ENCODE measurements around the gene XPNPEP2.

Gene XPNPEP2

GRCh38 chrX:129754056-129755024 is 15.6 kb downstream of the XPNPEP2 start:
- no peak for DNase-seq

- DNase-seq = no peak
Observed at GRCh38 chrX:129755779-129756650, 17.2 kb downstream of the XPNPEP2 start.

DNA sequence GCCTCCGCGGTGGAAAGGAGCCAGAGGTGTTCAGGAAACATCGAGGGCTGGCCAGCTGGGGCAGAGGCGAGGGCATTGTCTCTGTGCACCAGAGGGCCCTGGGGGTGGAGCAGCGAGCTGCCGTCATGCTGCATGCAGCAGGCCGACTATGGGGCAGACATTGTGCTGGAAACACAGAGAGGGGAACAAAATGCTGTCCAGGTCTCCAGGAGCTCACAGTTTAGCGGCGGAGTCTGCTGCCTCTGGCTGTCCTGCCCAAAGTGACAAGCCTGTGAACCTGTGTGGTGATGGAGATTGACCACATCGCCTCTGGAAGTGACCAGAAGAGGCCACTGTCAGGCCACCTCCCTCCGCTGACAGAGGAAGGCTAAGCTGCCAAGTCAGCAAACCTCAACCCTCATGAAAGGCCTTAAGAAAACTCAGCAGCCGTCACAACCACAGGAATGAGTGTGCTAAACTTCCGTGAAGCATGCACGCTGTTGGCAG is 20.8 kb downstream of the XPNPEP2 start:
- DNase-seq = no peak

DNA sequence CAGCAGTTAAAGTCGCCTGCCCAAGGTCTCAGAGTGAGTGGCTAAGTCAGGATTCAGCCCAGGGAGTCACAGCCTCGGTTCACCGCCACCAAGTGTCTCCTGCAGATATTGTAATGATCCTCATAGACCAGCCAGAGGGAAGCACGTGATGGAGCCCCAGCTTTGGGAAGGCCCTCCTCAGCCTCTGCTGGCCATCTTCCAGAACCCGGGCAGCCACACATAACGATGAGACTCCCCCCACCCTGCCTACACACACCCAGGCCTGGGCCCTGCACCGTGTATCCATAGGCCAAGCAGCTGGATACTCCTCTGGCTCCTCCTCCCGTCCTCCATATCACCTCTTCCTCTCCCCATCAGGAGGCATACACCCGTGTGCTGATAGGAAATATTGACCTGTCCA is 21.4 kb downstream of the XPNPEP2 start:
- no peak for DNase-seq

DNA sequence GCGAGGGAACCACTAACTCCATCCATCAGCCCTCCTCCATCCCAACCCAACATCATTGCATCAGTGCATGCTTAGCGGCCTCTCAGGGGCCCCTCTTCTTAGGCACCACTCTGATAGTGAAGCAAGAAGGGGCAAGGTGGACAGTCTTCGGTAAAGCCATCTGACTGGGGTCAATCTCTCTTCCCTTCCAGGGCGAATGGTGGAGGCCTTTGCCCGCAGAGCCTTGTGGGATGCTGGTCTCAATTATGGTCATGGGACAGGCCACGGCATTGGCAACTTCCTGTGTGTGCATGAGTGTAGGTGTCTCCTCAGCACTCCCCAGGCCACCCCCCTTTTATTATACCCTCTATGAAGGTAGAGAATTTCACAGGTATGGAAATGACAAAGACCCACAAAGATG is 22.2 kb downstream of the XPNPEP2 start:
- DNase-seq = no peak

GRCh38 chrX:129761596-129761995 is 22.8 kb downstream of the XPNPEP2 start:
- DNase-seq = no peak

DNA sequence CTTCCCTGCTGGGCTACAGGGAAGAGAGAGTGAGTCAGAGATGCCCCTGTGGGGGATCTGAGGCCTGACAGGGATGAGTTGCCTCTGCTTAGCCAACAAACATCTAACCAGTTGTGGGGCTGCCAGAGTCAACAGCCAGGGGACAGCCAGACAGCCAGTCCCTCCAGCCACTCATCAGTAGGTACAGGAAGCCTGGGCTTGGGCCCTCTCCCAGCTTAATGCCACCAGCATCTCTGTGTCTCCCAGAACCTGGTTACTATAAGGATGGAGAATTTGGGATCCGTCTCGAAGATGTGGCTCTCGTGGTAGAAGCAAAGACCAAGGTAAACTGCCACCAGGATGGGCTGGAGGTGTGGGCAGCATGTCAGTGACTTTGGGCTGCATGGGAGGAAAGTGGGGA is 23.7 kb downstream of the XPNPEP2 start:
- no peak for DNase-seq

DNA sequence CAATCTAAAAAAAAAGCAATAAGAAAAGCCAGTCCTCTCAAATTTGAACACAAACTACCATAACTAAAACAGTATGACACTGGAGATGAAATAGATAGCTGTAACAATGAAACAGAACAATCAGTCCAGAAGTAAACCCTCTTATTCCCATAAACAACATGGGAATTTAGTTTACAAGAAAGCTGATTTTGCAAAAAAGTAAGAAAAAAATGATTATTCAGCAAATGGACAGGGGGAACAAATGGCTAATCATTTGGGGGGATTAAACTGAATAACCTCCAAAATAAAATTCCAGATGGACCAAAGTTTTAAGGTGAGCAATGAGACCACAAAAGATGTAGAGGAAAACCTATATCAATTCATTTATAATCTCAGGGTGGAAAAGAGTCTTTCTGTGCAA is 24.9 kb downstream of the XPNPEP2 start:
- no peak for DNase-seq

- DNase-seq = no peak
Observed at GRCh38 chrX:129768186-129768585, 29.4 kb downstream of the XPNPEP2 start.

DNA sequence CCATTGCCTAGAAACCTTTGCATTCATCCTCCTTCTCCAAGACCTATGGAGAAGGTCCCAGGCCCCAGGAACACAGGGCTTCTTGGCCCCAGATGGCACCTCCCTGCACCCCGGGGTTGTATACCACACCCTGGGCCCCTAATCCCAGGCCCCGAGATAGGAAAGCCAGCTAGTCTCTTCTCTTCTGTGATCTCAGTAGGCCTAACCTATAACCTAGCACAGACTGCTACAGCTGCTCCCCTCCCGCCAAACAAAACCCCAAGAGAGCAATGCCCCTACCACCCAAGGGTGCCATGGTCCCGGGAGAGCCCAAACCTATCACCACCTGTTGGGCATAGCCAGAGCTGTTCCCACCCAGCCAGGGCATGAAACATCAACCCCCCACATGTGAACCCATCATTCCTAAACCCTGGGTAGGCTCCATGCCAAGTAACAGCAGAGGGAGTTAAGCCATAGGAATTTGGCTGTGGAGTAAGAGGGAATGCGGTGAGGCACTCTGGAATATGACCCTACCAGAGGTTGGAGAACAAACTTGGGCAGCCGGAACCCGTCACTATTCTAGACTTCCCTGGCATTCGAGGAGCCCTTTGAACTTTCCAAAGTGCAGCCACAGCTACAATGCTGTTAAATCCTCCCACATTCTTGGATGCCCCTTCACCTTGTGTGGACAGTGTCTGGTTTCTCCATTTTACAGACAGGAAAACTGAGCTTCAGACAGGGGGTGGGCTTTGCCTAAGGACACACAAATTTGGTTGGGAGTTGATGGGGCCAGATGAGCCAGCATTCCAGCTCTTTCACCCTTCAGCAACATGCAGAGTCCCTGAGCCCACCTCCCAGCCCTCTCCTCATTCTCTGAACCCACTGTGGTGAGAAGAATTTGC is 30.0 kb downstream of the XPNPEP2 start:
- DNase-seq = no peak

- no peak for DNase-seq
Observed at GRCh38 chrX:129769467-129770154, 30.8 kb downstream of the XPNPEP2 start.

DNA sequence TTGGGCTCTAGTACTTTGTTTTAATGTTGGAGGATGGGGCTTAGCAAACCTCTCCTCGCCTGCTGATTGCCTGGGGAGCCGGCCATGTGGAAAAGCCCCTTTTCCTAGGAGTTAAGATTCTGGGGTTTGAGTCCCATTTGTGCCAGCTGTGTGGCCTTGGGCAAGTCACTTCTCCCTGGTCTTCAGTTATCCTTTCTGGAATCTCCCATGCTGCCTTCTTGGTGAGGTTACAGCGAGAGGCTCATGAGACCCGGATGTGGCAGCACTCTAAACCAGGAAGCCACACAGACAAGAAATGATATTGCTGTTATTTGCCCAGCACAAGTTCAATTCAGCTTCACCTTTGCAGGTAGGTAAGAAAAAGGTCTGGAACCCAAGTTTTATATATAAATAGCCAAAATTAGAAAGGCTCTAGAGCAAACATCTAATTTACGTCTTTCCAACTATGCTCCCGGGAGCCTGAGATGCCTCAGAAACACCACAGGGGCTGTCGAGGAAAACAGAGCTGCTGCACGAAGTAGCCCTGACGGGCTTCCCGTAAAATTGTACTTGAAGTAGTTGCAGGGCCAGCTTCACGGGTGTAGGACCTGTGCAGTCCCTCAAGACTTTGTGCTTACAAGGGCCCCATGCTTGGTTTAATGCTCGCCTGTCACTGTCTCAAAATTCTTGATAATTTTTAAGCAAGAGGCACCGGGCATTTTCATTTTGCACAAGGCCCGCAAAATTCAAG is 32.7 kb downstream of the XPNPEP2 start:
- no peak for DNase-seq

DNA sequence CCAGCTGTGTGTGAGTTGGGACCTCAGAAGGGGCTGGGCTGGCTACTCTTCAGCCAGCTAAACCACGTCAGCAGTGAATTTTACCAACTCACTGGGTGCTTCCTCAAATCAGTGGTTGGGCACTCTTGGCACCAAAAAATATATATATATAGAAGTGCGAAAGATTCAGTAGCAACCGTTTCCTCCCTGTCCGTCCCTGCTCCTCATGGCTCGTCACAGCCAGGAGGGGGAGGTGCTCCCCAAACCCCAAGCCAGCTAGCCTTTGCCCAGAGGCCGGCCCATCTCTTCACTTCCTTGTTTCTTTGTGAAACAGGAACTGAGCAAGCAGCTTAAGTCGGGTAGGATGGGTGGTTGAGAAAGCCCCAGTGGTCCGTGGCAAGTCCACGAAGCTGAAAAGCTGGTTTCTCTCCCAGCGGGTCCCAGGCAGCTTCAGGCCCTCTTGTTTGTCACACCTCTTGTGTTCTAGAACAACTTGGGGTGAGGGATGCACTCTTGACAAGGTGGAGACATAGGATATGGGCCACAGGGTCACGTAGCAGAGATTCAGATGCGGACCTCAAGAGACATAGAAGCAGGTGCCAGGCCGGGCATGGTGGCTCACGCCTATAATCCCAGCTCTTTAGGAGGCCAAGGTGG is 34.1 kb downstream of the XPNPEP2 start:
- DNase-seq = no peak

GRCh38 chrX:129773649-129774458 is 35.1 kb downstream of the XPNPEP2 start:
- DNase-seq = no peak

DNA sequence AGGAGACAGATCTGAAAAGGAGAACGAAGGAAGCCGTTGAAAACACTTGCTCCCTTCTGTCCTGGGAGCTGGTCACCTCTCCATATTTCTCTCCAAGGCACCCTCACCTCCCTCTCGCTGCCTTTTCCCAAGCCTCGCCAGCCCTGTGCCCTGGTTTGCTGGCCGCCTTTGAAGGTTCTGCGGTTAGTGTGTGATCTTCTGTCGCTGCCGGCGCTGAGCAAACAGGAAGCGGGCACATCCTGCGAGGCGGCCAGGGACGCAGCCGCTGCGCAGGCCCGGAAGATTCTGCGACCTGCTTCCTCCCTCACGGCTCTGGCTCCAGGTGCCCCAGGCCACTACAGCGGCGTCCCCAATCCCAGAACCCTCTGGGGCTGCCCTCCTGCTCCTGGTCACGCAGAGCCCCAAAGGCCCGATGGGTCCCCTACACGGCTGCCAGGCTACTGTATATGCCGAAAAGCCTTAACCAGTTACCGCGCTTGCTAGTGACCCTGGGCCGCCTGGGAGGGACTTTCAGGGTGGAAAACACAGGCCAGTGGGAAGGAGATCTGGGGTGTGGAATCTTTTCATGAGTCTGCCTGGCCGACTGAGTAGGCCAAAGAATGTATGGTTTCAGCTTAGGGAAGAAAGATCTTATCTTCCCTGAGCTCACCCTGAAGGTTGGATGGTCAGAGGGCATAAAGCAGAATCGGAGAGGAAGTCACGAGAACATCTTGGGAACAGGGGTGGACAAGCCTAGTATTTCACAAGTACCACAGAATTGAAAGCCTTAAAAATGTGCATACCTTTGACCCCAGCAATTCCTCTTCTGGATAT is 38.6 kb downstream of the XPNPEP2 start:
- DNase-seq = no peak

DNA sequence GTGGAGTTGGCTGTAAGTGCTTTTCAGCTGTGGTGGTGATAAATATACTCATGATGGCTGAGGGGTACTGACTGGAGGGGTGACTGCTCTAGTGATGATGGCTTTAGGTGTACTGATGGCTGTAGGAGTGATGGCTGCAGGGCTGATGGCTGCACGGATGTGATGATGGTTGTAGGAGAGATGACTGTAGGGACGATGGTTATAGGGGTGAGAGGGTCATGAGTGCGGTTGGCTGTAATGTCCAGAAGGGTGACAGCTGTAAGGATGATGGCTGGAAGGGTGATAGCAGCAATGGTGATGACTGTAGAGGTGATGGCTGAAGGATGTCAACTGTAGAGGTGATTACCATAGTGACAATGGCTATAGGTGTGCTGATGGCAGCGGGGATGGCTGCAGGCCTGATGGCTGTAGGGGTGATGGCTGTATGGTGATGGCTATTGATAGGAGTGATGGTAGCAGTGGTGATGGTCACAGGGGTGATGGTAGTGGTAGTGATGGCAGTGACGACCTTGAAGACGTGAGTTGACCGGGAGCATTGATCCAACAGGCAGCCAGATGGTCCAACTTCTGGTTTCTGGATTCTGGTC is 40.4 kb downstream of the XPNPEP2 start:
- DNase-seq = no peak

GRCh38 chrX:129779747-129780146 is 41.0 kb downstream of the XPNPEP2 start, which contains the start of gene SASH3:
TSS of gene SASH3 (plus strand) at chrX:129779949. CDS start at chrX:129780098, 149 bp downstream.
- DNase-seq = no peak

DNA sequence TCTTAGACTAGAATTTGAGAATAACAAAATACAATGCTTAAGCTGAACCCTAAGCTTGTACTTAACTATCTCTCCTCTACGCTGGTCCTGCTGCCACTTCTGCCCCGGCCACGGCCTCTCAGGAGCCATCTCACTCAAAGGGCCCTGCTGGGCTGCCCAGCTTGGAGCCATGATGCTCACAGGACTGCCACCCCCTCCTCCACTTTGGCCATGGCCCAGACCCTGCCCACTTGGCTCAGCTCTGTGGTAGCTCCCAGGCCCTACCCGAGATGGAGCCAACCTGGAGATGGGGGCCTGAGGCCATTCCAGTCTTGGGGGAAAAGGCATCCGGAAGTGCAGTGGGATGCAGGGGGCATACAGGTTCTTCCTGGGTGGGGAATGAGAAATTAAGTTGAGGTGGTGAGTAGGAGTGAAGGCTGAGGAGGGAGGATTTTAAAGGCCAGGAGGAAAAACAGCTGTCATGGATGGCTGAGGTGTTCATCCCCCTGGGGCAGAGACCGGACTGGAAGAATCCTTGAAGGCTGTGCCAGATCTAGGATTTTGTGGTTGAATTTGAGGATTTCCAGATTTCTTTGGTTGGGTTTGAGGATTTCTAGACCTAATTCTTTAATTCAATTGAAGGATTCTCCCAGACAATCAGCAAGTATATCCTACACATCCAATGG is 41.8 kb downstream of the XPNPEP2 start:
- no peak for DNase-seq

Measured in SW 1271 (cell line).